ENCODE results near the gene TRPV3. TPM values are rescaled to one million over a fixed set of nuclear protein-coding genes. Genes with fewer than 3 reads are reported as not detected.
A peak's percentile ranks its signal among the peaks of the same experiment; 100 is the strongest.

Gene TRPV3
- total RNA-seq, 6 experiments from 2014 or later = 0.12 to 2.1 (median 0.37) TPM; not detected in 1

DNA sequence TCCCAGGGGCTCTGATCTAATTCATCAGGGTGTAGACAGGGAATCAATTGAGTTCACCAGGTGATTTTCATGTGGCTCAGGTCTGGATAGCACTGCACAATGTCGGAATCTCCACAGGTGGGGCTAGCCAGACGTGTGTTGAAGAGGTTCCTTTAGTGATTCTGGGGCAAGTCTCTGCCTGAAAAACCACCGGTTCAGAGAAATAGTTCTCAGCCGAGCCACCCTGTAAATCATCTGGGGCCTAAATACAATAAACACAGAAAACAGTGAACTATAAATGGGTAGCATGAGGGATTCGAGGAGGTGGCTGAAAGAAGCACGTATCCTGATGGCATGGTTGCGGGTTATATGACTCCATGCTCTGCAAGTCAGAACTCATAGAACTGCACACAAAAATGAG lies 60.5 kb downstream of the TRPV3 start:
- ATAC-seq (no peak), DNase-seq (no peak)
- Histone ChIP-seq H3K27ac (no peak overlapping the region), H3K4me3 (no peak overlapping the region), H3K9me3 (no peaks in the 10 kb centered on the region), H3K27me3 (no peaks in the 10 kb centered on the region), H3K4me1 (no peaks in the 10 kb centered on the region), H3K36me3 (no peaks in the 10 kb centered on the region)
- TF ChIP-seq, protein P1, sequence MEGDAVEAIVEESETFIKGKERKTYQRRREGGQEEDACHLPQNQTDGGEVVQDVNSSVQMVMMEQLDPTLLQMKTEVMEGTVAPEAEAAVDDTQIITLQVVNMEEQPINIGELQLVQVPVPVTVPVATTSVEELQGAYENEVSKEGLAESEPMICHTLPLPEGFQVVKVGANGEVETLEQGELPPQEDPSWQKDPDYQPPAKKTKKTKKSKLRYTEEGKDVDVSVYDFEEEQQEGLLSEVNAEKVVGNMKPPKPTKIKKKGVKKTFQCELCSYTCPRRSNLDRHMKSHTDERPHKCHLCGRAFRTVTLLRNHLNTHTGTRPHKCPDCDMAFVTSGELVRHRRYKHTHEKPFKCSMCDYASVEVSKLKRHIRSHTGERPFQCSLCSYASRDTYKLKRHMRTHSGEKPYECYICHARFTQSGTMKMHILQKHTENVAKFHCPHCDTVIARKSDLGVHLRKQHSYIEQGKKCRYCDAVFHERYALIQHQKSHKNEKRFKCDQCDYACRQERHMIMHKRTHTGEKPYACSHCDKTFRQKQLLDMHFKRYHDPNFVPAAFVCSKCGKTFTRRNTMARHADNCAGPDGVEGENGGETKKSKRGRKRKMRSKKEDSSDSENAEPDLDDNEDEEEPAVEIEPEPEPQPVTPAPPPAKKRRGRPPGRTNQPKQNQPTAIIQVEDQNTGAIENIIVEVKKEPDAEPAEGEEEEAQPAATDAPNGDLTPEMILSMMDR (IDR thresholded peaks at IDR 0.05) = no peak
- TF ChIP-seq POLR2A (IDR thresholded peaks at IDR 0.05) = no peak
- 87% methylated on average over 4 of the region's 7 CpGs for WGBS (ENCODE audit: insufficient coverage, low coverage, low lambda C conversion rate, missing lambda C conversion rate)
- intact Hi-C loops (cut with DNase I) = no loop called here

DNA sequence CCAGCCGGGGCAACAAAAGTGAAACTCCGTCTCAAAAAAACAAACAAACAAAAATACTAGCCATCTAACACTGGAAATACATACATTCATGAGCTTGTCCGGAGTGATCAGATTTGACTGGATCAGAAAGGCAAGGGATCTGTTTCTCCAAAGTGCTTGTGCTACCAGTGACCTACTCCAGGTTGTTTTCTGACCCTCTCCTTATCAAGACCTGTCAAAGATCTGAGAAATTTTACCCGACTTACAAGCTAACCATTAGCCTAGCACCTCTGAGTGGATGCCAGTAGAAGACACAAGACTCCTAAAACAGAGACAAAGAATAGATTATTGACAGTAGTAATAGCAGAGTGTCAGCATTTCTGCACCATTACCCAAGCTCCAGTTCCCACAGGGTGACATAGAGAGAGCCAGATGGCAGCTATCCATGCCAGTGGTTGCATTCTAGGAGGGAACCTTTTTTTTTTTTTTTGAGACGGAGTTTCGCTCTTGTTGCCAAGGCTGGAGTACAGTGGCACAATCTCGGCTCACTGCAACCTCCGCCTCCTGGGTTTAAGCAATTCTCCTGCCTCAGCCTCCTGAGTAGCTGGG lies 72.0 kb downstream of the TRPV3 start:
- DNase-seq (peak; percentile 29 to 81 (median 63)), ATAC-seq (peak; percentile 80 to 96 (median 94))
- H3K36me3 ChIP-seq = no peaks in the 10 kb centered on the region
- H3K27me3 ChIP-seq = no peaks in the 10 kb centered on the region
- H3K4me1 ChIP-seq = peaks cover 0 to 5% (median 0%) of the 10 kb centered on the region in 4 donors
- H3K27ac ChIP-seq = peak overlapping the region in 1 of 3 donors; percentile 39
- intact Hi-C loops (cut with DNase I) = no loop called here
- H3K9me3 ChIP-seq = no peaks in the 10 kb centered on the region
- WGBS (ENCODE audit: insufficient coverage, low coverage, low lambda C conversion rate, missing lambda C conversion rate) = 27% methylated on average over 8 of the region's 8 CpGs
- TF ChIP-seq POLR2A (IDR thresholded peaks at IDR 0.05) = no peak
- TF ChIP-seq, protein P1 (IDR thresholded peaks at IDR 0.05) = no peak
- no peak overlapping the region for H3K4me3 ChIP-seq

DNA sequence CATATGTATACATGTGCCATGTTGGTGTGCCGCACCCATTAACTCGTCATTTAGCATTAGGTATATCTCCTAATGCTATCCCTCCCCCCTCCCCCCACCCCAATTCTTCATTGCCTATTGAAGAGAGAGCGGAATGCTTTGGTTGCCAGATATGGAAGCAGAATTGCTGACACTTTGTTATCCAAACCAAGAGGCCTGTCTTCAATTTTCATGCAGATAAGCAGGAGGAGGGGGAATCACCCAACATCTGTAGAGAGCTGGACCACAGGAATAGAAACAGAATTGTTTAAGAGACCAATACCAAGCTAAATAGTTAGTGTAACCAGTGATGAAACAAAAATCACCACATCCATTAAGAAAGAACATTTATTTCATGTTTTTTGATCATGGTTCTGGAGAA lies 74.8 kb downstream of the TRPV3 start:
- Histone ChIP-seq H3K36me3 (no peaks in the 10 kb centered on the region), H3K4me3 (no peak overlapping the region), H3K27me3 (no peaks in the 10 kb centered on the region), H3K4me1 (peaks cover 0 to 5% (median 0%) of the 10 kb centered on the region in 4 donors), H3K27ac (no peak overlapping the region), H3K9me3 (no peaks in the 10 kb centered on the region)
- intact Hi-C loops (cut with DNase I) = no loop called here
- ATAC-seq (no peak), DNase-seq (no peak)
- no peak for TF ChIP-seq POLR2A (IDR thresholded peaks at IDR 0.05)
- TF ChIP-seq, protein P1 (IDR thresholded peaks at IDR 0.05) = no peak
- 61% methylated on average over 3 of the region's 3 CpGs for WGBS (ENCODE audit: insufficient coverage, low coverage, low lambda C conversion rate, missing lambda C conversion rate)

DNA sequence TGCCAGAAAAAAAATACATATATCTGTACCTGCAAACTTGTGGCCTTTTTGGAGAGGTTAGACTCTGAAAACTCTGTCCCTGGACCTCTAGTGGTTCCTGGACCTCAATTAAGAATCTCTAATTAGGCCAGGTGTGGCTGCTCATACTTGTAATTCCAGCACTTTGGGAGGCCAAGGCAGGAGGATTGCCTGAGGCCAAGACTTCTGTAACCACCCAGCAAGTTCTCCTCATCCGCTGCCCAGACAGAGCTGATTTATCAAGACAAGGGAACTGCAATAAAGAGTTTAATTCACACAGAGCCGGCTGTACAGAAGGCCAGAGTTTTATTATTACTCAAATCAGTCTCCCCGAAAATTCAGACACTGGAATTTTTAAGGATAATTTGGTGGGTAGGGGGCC lies 77.6 kb downstream of the TRPV3 start:
- no peak overlapping the region for H3K27ac ChIP-seq
- H3K9me3 ChIP-seq = no peaks in the 10 kb centered on the region
- no peak for DNase-seq
- WGBS (ENCODE audit: insufficient coverage, low coverage, low lambda C conversion rate, missing lambda C conversion rate) = 90% methylated on average over 3 of the region's 3 CpGs
- TF ChIP-seq, protein P1 (IDR thresholded peaks at IDR 0.05) = no peak
- TF ChIP-seq POLR2A (IDR thresholded peaks at IDR 0.05) = no peak
- H3K36me3 ChIP-seq = no peaks in the 10 kb centered on the region
- H3K4me3 ChIP-seq = no peak overlapping the region
- no peaks in the 10 kb centered on the region for H3K27me3 ChIP-seq
- H3K4me1 ChIP-seq = peaks cover 0 to 4% (median 2%) of the 10 kb centered on the region in 4 donors
- intact Hi-C loops (cut with DNase I) = no loop called here
- no peak for ATAC-seq
